HEK293T (cell line): ENCODE measurements around the gene TCF15.

Experiments
- CTBP1 ChIP-seq: fragments of 450-650 bp; IDR thresholded peaks from 2 replicates; pipeline ENCODE4 v1.6.1; 2016; ENCODE audit warnings: borderline replicate concordance
- FOXA1 ChIP-seq: fragments of 450-650 bp; IDR thresholded peaks from 2 replicates; pipeline ENCODE4 v1.6.1; 2016; ENCODE audit warnings: mild to moderate bottlenecking
- FOXK2 ChIP-seq: fragments of 450-650 bp; IDR thresholded peaks from 2 replicates; pipeline ENCODE4 v1.6.1; 2016; ENCODE audit warnings: mild to moderate bottlenecking
- FOXM1 ChIP-seq: fragments of 450-650 bp; IDR thresholded peaks from 2 replicates; pipeline ENCODE4 v1.6.1; 2017; ENCODE audit warnings: mild to moderate bottlenecking, borderline replicate concordance
- LEF1 ChIP-seq: fragments of 450-650 bp; IDR thresholded peaks from 2 replicates; pipeline ENCODE4 v1.6.1; 2017; ENCODE audit warnings: mild to moderate bottlenecking, borderline replicate concordance
- SP1 ChIP-seq: fragments of 450-650 bp; IDR thresholded peaks from 2 replicates; pipeline ENCODE4 v1.6.1; 2017
- SUZ12 ChIP-seq: fragments of 450-650 bp; IDR thresholded peaks from 2 replicates; pipeline ENCODE4 v1.6.1; 2016; ENCODE audit warnings: mild to moderate bottlenecking
- ZNF384 ChIP-seq: fragments of 450-650 bp; IDR thresholded peaks from 2 replicates; pipeline ENCODE4 v1.6.1; 2016

GRCh38 chr20:582204-582603 lies 27.9 kb downstream of the TCF15 start:
- TF ChIP-seq CTBP1 (no peak), FOXK2 (no peak), FOXM1 (no peak), LEF1 (no peak), SP1 (no peak), ZNF384 (no peak), FOXA1 (no peak), SUZ12 (no peak)
